OCI-LY7 (cell line): ENCODE data around the gene CHST2.

ENCODE experiments used
- EZH2phosphoT487 ChIP-seq: fragments of 200-600 bp; sonication (generic); IDR thresholded peaks from 2 replicates; pipeline ENCODE4 v1.6.1; 2018; ENCODE audit warnings: low read depth, borderline replicate concordance, mild to moderate bottlenecking, mixed run types, antibody characterized with exemption, low read length, moderate library complexity, mixed read lengths
- TF ChIP-seq, protein P1 (sequence below): fragments of 200-600 bp; sonication (generic); conservative IDR thresholded peaks from 2 replicates; pipeline ENCODE4 v1.5.1; 2014; ENCODE audit warnings: mild to moderate bottlenecking, antibody characterized with exemption, low read length, moderate library complexity, mixed read lengths

DNA sequence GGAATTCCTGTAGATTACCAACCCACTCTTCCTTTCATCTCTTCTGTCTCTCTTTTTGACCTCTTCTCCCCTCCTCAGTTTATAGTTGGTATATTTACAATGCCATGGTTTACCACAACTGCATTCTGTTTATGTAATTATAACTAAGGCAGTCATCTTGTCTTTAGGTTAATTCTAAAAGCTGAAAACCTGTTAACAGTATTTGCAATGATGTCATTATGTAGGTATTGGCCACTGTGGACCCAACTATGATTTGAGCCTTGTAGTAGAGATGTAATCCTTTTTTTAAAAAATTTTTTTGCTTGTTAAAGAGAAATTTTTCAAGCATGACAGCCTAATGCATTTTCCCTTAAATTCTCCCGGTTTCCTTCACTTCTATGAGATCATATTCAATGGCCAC, 30.7 kb upstream of the CHST2 start:
- TF ChIP-seq, protein P1, sequence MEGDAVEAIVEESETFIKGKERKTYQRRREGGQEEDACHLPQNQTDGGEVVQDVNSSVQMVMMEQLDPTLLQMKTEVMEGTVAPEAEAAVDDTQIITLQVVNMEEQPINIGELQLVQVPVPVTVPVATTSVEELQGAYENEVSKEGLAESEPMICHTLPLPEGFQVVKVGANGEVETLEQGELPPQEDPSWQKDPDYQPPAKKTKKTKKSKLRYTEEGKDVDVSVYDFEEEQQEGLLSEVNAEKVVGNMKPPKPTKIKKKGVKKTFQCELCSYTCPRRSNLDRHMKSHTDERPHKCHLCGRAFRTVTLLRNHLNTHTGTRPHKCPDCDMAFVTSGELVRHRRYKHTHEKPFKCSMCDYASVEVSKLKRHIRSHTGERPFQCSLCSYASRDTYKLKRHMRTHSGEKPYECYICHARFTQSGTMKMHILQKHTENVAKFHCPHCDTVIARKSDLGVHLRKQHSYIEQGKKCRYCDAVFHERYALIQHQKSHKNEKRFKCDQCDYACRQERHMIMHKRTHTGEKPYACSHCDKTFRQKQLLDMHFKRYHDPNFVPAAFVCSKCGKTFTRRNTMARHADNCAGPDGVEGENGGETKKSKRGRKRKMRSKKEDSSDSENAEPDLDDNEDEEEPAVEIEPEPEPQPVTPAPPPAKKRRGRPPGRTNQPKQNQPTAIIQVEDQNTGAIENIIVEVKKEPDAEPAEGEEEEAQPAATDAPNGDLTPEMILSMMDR: no peak
- no peak for TF ChIP-seq EZH2phosphoT487
